GM18519 (cell line): Measurements from ENCODE around the gene DMTF1.
"Not testable (repeated sequence)": the region's sequence is repeated elsewhere in the genome, so short reads cannot be mapped to it uniquely, and the experiment has no call there.

Experiments used
- ATAC-seq: cut with Tn5 transposase; IDR thresholded peaks from one replicate; pipeline ENCODE4 v1.9.1; 2021; ENCODE audit warnings: mild to moderate bottlenecking, moderate library complexity; ENCODE audit not compliant: unreplicated experiment, low FRiP score

DMTF1 gene

DNA sequence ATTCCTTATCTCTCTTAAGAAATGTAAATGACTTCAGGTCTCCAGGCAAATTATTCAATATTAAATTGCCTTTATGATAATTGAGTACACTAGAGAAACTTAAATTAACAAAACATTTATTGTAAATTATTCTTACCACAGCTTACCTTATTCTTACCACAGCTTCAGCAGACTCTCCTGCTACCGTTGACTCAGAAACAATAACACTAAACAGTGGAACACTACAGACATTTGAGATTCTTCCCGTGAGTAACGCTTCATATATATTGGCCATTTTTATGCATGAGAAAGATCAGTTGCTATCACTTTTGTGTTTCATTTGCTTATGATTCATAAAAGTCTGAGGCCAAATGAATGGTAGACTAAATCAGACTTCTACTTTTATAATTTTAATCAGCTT is 38.5 kb downstream of the DMTF1 start:
- no peak for ATAC-seq

- ATAC-seq: no peak
These were observed 40.7 kb downstream of the DMTF1 start for GRCh38 chr7:87192784-87193487.

- ATAC-seq: no peak
These were observed 41.7 kb downstream of the DMTF1 start for GRCh38 chr7:87193912-87194311.

DNA sequence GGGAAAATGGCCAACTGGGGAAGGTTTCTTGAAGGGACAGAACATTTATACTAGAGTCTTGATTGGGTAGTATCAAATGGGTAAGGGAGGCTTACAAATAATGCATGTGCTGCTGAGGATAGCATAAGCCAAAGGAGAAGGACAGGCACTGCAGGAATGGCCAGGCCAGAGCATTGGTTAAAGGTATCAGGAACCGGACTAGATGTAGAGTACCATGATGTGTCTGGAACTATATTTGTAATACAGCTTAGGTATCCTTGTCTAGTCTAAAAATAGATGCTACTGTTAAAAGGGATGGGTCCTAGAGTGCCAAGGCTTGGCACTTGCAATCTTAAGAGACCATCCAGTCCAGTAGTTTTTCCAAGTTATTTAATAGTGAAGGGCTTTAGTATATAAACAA is 47.0 kb downstream of the DMTF1 start:
- no peak for ATAC-seq

GRCh38 chr7:87199700-87200450 is 47.6 kb downstream of the DMTF1 start:
- no peak for ATAC-seq

DNA sequence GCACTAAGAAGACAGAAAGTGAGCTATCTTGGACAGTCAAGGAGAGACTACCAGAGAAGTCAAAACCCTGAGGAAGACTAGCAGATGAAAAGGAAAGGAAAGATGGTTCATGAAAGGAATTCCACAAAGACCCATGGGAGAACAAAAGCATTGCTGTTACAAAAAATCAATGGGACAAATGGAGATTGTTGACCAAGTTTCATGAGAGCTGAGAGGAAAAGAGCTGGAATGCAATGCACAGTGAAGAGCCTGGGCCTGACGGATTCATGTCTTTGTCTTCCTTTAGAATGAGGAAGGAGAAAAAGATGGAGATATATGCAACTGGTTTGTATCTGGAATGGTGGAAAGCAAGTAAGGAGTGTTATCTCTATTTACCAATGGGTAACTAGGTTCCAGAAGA is 50.0 kb downstream of the DMTF1 start:
- no peak for ATAC-seq

- ATAC-seq: no peak
These were observed 50.5 kb downstream of the DMTF1 start for GRCh38 chr7:87202705-87203104.

- not testable (repeated sequence) for ATAC-seq
These were observed 51.7 kb downstream of the DMTF1 start for GRCh38 chr7:87203929-87204328.

DNA sequence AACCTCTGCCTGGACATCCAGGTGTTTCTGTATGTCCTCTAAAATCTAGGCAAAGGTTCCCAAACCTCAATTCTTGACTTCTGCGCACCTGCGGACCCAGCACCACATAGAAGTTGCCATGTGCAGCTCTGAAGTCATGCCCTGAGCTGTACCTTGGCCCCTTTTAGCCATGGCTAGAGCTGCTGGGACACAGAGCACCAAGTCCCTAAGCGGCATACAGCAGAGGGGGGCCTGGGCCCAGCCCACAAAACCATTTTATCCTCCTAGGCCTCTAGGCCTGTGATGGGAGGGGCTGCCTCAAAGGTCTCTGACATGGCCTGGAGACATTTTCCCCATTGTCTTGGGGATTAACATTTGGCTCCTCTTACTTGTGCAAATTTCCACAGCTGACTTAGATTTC is 52.7 kb downstream of the DMTF1 start:
- no peak for ATAC-seq

- ATAC-seq: not testable (repeated sequence)
These were observed 53.4 kb downstream of the DMTF1 start for GRCh38 chr7:87205701-87206100.

GRCh38 chr7:87206361-87206760 is 54.1 kb downstream of the DMTF1 start:
- ATAC-seq: no peak

GRCh38 chr7:87209295-87209924 is 57.2 kb downstream of the DMTF1 start:
- ATAC-seq: no peak

GRCh38 chr7:87210506-87210905 is 58.3 kb downstream of the DMTF1 start:
- no peak for ATAC-seq

DNA sequence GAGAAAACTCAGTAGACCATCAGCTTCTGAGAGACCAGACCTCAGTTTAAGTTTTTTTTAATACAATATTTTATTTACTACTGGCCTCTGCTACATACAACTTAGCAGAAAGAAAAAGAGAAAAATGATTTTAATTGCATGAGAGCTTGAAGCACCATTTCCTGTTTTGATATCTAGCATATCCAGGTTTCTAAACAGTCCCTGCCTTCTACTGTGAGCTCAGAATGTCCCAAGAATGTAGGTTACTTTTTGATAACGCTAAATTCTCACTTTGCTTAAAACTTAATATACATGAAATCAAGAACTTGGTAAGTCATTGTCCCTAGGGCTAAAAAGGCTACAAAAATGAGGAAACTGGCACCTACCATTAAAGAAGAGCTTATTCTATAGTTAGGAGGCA is 60.2 kb downstream of the DMTF1 start:
- ATAC-seq: no peak

- ATAC-seq: no peak
These were observed 61.0 kb downstream of the DMTF1 start for GRCh38 chr7:87213252-87213651.

- ATAC-seq: no peak
These were observed 61.6 kb downstream of the DMTF1 start for GRCh38 chr7:87213811-87214210.

DNA sequence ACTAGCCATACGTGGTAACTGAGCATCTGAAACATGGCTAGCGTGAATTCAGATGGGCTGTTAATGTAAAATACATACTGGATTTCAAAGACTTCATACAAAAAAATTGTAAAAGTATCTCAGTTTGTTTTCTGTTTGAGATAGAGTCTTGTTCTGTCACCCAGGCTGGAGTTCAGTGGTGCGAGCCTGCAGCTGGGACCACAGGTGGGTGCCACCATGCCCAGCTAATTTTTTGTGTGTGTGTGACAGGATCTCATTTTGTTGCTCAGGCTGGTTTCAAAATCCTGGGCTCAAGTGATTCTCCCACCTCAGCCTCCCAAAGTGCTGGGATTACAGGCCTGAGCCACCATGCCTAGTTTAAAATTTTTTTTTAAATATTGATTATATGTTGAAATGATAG is 62.8 kb downstream of the DMTF1 start:
- ATAC-seq: no peak

DNA sequence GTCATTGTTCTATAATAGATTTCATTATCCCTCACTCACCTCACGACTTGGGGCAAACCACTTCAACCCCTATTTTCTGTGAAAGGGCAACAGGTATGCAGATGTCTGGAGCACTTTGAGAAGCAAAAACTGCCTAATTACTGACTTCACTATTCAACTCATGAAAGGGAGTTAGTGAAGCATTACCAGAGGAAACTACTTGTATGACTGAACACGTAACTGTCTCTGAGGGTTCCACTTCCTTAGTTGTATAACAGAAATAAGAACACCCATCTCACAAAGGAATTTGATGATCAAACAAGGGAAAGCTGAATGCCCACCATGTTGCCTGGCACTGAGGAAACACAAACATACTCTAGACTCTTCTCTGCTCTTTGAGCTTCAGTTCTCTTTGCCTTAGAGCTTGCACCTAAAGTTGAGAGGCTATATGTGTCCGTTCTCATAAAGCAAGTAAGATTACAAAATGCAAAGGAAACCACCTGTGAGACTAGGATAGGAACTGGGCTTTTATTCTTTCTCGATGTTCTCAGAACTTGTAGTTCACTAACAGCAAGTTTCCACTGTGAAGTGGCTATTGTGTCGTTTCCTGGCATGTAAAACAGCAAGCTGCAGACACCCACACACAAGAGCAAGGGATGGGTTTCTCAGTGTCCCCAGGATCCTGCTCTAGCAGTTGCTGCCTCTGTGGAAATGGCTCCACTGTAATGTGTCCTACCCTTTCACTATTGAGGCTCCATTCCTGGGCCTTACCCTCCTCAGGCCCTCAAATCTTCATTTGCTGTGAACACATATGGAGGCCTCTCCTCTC is 64.7 kb downstream of the DMTF1 start:
- ATAC-seq: peak; percentile 62

DNA sequence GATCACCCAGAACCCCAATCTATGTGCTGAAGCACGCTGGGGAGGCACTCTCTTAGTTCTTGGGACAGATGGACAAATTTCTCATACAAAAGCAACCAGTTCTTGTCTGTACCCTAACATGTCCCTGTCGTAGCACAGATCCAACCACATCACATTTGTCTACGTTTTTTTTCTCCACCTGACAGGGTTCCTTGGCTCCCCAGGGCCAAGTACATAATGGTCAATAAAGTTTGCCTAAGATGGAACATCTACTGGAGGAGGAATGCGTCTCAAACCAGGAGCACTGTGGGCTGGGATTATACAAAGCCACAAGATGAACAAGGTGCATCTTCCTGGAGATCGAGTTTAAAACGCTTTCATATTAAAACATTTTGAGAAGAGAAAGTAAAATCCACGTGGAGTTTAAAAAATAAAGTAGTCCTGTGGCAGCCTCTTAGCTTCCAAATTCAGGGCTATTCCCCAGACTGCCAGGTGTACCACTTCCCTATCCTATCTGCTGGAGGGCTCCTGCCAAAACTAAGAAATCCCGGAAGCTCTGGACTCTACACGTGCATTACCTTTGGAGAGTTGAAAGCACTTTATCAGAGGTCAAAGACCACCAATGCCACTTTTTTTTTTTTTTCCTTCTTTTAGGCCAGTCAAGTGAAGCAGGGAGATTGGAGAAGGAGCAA is 65.9 kb downstream of the DMTF1 start:
- no peak for ATAC-seq

DNA sequence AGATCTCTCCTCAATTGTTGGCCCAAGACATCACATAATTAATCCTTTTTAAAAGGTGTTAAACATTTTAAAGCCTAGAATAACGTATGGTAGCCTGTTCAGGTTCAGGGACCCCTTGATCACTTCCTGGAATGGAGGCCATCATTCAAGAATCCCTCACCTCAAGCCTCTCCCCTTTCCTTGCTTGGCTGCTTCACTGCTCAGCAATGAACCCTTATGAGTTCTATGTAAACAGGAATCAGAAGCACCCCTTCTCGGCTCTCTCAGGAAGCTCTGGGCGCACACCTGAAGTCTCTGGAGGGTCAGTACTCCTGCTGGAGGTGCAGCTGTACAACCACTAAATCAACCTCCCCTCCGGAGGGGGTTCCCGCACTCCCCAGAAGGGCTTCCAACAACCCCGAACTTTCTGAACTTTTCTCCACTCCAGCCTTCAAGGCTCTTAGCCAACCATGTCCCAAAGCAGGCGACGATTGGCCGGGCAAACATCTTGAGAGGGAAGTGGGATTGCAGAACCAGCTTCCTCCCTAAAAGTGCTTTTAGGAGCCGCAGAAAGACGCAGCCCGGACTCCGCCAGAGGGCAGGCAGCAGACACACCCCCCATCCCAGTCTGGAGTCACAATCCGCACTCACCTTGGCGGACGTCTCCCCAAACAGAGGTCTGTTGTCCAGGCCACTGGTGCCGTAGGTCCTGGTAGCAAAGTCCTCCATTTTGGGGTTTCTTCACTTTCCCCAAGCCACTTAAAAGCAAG is 66.7 kb downstream of the DMTF1 start:
- ATAC-seq: no peak
